Lower lobe of right lung (tissue), 2 donors: Measurements from ENCODE around the gene LRP1B. TPM values are rescaled to one million over a fixed set of nuclear protein-coding genes. Genes with fewer than 3 reads are reported as not detected.
"Not testable (repeated sequence)": the region's sequence is repeated elsewhere in the genome, so short reads cannot be mapped to it uniquely, and the experiment has no call there.

Experiments
- ATAC-seq, 2 donors: fragments of 200-7000 bp; cut with Tn5 transposase; one replicate each; pipeline ENCODE4 v1.9.1; 2020 to 2022; ENCODE audit warnings: mild to moderate bottlenecking in 2 of 2, moderate library complexity in 2 of 2
- DNase-seq: peaks from one replicate; pipeline ENCODE4 v3.0.0-alpha.2; 2020
- H3K27ac ChIP-seq: fragments of 200-600 bp; one replicate; pipeline ENCODE4 v1.8.0; 2022
- H3K27me3 ChIP-seq: fragments of 200-600 bp; one replicate; pipeline ENCODE4 v1.8.0; 2022; ENCODE audit warnings: low read depth
- H3K36me3 ChIP-seq: fragments of 200-600 bp; one replicate; pipeline ENCODE4 v1.8.0; 2022; ENCODE audit warnings: mild to moderate bottlenecking
- H3K4me1 ChIP-seq: fragments of 200-600 bp; one replicate; pipeline ENCODE4 v1.8.0; 2022
- H3K4me3 ChIP-seq: fragments of 200-600 bp; one replicate; pipeline ENCODE4 v1.8.0; 2022; ENCODE audit warnings: mild to moderate bottlenecking
- H3K9me3 ChIP-seq: fragments of 200-600 bp; one replicate; pipeline ENCODE4 v1.8.0; 2022
- CTCF ChIP-seq: fragments of 200-600 bp; IDR thresholded peaks from one replicate; pipeline ENCODE4 v1.8.0; 2022; ENCODE audit warnings: antibody characterized with exemption, mild to moderate bottlenecking
- intact Hi-C: fragments of 100-400 bp; cut with DNase I; formaldehyde crosslinking; loops from one replicate; pipeline ENCODE4 v1.11.0; 2022
- total RNA-seq: library from RNA; stranded (reverse); fragmentation: NEBNext Ultra II Directional; extraction: Animal tissue kit (Norgen Biotek cat#: 25700); gene quantifications from one replicate; pipeline ENCODE4 v1.2.1, GENCODE V29; 2021
- donor health status: DM: no; HTN: yes; CAD: no; lungs with severe emphysema.

LRP1B gene
- total RNA-seq, 1 donor from 2014 or later, result 0.09 TPM

- TF ChIP-seq CTCF, result no peak
- no peak overlapping the region for H3K4me3 ChIP-seq
- no peaks in the 10 kb centered on the region for H3K36me3 ChIP-seq
- DNase-seq, result no peak
- no peaks in the 10 kb centered on the region for H3K27me3 ChIP-seq
- intact Hi-C loops, result no loop called here
- no peaks in the 10 kb centered on the region for H3K4me1 ChIP-seq
- H3K9me3 ChIP-seq, result no peaks in the 10 kb centered on the region
- no peak overlapping the region for H3K27ac ChIP-seq
- no peak for ATAC-seq
Observed at GRCh38 chr2:140555701-140556100, 1575.1 kb downstream of the LRP1B start.

- Histone ChIP-seq H3K4me3 (no peak overlapping the region), H3K4me1 (no peaks in the 10 kb centered on the region), H3K27ac (no peak overlapping the region), H3K27me3 (no peaks in the 10 kb centered on the region), H3K36me3 (no peaks in the 10 kb centered on the region), H3K9me3 (no peaks in the 10 kb centered on the region)
- intact Hi-C loops, result no loop called here
- ATAC-seq, result no peak
- DNase-seq, result no peak
- no peak for TF ChIP-seq CTCF
Observed at GRCh38 chr2:140552634-140553033, 1578.2 kb downstream of the LRP1B start.

GRCh38 chr2:140551287-140551686, 1579.5 kb downstream of the LRP1B start:
- Histone ChIP-seq H3K4me3 (no peak overlapping the region), H3K27me3 (no peaks in the 10 kb centered on the region), H3K36me3 (no peaks in the 10 kb centered on the region), H3K9me3 (no peaks in the 10 kb centered on the region), H3K27ac (no peak overlapping the region), H3K4me1 (no peaks in the 10 kb centered on the region)
- TF ChIP-seq CTCF, result no peak
- DNase-seq, result no peak
- ATAC-seq, result no peak
- intact Hi-C loops, result no loop called here

GRCh38 chr2:140550821-140551220, 1580.0 kb downstream of the LRP1B start:
- H3K9me3 ChIP-seq, result no peaks in the 10 kb centered on the region
- no peak for ATAC-seq
- no peaks in the 10 kb centered on the region for H3K36me3 ChIP-seq
- intact Hi-C loops, result no loop called here
- H3K4me1 ChIP-seq, result no peaks in the 10 kb centered on the region
- H3K27ac ChIP-seq, result no peak overlapping the region
- TF ChIP-seq CTCF, result no peak
- no peak for DNase-seq
- no peak overlapping the region for H3K4me3 ChIP-seq
- no peaks in the 10 kb centered on the region for H3K27me3 ChIP-seq

GRCh38 chr2:140544769-140545168, 1586.0 kb downstream of the LRP1B start:
- intact Hi-C loops, H3K27me3 ChIP-seq, DNase-seq, H3K36me3 ChIP-seq, H3K4me3 ChIP-seq, H3K9me3 ChIP-seq, H3K4me1 ChIP-seq, H3K27ac ChIP-seq, ATAC-seq: not testable (repeated sequence)

GRCh38 chr2:140542627-140543026, 1588.2 kb downstream of the LRP1B start:
- DNase-seq, result no peak
- TF ChIP-seq CTCF, result no peak
- no peak overlapping the region for H3K4me3 ChIP-seq
- H3K27ac ChIP-seq, result no peak overlapping the region
- H3K36me3 ChIP-seq, result no peaks in the 10 kb centered on the region
- H3K9me3 ChIP-seq, result no peaks in the 10 kb centered on the region
- intact Hi-C loops, result no loop called here
- ATAC-seq, result no peak
- H3K4me1 ChIP-seq, result no peaks in the 10 kb centered on the region
- no peaks in the 10 kb centered on the region for H3K27me3 ChIP-seq
